HG03354 (cell line): Measurements from ENCODE around the gene RPL38.
A peak's percentile ranks its signal among the peaks of the same experiment; 100 is the strongest.

ENCODE experiments used
- ATAC-seq: cut with Tn5 transposase; IDR thresholded peaks from one replicate; pipeline ENCODE4 v1.9.1; 2021; ENCODE audit warnings: mild to moderate bottlenecking; ENCODE audit not compliant: unreplicated experiment, poor library complexity, severe bottlenecking

The RPL38 gene

DNA sequence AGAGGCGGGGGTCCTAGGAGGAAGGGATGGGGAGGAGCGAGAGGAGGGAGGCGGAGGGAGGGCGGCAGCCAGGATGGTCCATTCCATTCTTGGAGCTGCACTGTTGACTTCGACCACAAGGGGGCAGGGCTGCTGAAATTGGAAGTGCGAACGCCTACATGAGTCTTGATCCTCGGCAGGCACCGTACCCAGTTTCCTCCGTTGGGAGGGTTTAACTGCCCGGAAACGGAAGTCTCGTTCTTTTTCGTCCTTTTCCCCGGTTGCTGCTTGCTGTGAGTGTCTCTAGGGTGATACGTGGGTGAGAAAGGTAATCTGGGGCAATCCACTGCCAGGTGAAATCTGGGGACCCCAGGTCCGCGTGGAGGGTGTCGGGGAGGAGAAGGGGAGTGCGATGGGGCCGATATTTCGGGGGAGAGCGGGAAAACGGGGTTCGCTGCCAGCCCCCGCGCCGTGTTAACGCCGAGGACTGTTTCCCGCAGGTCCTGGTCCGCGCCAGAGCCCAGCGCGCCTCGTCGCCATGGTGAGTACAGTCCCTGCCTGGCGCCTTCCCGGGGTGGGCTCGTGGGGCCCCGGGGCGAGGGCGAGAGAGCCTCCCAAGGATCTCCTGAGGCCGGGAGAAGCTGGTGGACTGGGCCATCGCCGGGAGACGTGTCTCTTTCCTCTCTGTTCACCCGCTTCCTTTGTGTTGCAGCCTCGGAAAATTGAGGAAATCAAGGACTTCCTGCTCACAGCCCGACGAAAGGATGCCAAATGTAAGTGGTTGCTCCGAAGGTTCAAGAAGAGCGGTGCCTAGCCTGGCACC, at the start of gene RPL38:
RPL38 (plus strand) TSS at position 240 of the 802 bp plus-strand sequence; CDS start at position 518, 278 bp downstream.
- peak; percentile 80 for ATAC-seq

DNA sequence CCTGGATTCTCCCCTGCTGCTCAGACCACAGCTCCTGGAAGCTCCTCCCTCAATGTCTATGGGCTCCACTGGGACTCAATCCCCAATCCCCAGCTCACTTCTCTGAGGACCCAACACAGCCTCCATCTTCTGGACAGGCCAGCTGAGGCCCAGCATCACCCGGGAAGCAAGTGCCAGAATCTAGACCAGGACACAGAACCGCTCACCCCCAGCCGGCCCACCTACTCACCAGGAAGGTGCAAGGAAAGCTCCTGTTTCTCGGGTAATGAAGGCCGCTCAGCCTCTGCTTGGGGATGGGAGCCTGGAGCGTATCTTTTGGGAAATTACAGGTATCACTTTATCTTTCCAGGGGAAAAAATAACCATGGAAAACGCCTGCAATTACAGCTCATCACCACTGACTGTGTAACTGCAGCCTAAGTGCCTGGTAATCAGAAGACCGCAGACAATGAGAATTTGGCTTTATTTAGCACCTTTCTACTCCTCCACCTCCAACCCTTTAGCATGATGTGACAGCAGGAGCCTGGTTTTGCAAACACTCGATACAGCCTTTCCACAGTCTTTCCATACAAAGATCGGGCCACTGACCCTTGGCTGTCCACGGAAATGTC, 49.6 kb upstream of the RPL38 start:
- no peak for ATAC-seq

- ATAC-seq: no peak
Measured at GRCh38 chr17:74156878-74157277, 46.6 kb upstream of the RPL38 start.

- no peak for ATAC-seq
Measured at GRCh38 chr17:74157366-74157765, 46.1 kb upstream of the RPL38 start.

- ATAC-seq: no peak
Measured at GRCh38 chr17:74158761-74159160, 44.7 kb upstream of the RPL38 start.

GRCh38 chr17:74159226-74159840, 44.1 kb upstream of the RPL38 start:
- ATAC-seq: no peak

DNA sequence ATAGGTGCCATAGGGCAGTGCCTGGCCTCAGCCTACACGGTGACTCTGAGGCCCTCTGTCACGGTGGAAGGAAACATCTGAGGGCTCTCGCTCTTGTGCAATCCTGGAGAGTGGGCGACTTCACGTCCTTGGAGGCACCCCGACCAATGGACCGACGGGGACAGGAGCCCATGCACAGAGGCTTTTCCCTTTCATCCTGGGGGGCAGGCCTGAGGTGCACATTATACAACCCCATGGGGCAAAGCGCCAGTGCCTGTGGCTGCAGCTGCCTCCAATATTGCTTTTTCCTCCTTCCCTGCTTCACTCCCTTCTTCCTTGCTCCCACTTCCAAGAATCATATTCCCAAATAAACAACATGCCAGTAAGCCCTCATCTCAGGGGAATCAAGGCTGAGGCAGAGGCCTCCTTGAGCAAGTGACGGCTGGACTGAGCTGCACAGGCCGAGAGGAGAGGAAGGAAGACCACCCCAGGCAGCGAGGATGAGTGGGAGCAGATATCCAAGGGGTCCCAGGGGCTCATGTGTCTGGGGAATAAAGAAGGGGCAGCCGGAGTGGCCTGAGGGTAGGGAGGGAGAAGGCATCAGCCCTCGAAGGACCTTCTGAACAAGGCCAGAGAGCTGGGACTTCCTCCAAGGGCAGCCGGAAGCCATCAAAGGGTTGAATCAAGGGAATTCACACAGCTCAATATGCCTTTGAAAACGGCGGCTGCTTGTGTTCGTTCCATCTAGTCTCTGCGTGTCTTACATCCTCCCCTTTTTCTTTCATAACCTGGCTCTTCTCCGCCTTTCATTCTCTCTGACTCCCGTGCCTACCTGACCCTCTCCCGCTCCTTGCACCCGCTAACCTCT, 42.6 kb upstream of the RPL38 start:
- no peak for ATAC-seq

DNA sequence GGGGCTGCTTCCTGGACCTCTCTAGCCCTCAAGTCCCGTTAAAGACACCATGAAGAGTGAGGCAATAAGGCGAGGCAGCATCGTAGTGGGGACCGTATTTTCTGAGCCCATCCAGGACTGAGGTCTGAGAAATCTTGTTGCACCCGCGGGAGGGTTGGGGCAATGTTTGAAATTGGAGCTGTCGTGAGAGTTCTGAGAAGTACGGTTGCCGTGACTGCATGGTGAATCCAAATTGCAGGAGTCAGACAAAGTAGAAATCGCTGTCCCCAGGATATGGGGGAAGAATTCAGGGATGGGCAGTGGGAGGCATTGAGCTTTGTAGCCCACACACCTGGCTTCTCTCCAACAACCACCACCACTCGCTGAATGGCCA, 42.0 kb upstream of the RPL38 start:
- no peak for ATAC-seq

GRCh38 chr17:74163271-74163821, 40.1 kb upstream of the RPL38 start:
- no peak for ATAC-seq

GRCh38 chr17:74163836-74164235, 39.6 kb upstream of the RPL38 start:
- no peak for ATAC-seq

DNA sequence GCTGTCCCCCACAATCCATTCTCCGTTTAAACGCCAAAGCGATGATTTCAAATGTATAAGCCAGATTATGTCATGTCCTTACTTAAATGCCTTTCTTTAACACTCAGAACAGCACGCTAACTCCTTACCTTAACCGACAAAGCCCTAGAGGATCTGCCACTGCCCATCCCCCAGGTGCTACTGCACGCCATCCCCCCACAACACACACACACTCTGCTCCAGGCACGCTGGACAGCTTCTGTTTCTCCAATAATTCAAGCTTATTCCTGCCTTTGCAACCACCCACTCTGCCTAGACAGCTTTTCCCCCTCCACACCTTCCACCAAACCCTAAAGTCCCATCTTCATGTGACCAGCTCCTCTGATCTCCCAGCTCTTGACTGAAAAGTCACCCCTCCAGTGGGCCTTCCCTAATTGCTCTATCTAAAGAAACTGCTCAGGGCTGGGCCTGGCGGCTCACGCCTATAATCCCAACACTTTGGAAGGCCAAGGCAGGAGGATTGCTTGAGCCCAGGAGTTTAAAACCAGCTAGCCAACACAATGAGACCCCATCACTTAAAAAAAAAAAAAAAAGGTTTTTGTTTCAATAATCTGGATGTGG, 38.9 kb upstream of the RPL38 start:
- no peak for ATAC-seq

GRCh38 chr17:74165797-74166365, 37.6 kb upstream of the RPL38 start:
- no peak for ATAC-seq

- no peak for ATAC-seq
Measured at GRCh38 chr17:74170924-74171323, 32.6 kb upstream of the RPL38 start.

DNA sequence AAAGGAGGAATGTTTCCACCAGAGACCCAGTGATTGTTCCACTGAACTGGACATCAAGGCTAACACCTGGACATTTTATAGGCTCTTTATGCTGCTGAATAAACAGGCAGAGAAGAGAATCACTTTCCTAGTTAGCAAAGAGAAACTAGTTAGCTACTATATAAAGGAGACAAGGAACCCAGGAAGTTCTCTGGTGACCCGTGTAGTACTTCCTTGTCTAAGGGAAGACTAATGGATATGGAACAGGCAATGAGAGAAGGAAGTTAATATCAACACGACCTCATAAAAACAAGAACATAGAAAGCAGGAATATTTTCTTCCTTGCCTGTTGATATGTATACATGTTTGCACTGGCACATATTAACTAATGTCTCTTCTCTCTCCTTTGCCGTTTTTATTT, 30.8 kb upstream of the RPL38 start:
- no peak for ATAC-seq

DNA sequence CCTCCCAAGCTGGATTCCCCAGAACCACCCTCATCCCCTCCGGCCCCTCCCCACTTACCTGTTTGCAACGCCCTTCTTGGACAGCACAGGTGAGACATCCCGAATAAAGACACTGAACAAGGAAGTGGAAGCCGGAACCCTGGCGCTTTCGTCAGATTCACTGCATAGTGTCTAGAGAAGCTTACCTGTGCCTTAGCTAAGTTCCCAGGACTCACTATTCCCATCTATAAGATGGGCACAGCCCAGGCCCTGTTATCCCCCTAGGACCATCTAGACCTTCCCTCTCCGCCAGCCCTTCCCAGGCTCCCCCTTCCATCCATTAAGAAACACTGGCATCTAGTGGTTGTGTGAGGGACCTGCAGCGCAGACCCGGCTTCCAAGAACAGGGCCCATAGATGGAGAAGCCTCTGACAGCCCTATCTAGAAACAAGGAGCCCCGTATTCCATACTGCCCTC, 26.9 kb upstream of the RPL38 start:
- ATAC-seq: peak; percentile 62

- no peak for ATAC-seq
Measured at GRCh38 chr17:74177018-74177450, 26.4 kb upstream of the RPL38 start.

GRCh38 chr17:74179576-74179975, 23.9 kb upstream of the RPL38 start:
- ATAC-seq: no peak

DNA sequence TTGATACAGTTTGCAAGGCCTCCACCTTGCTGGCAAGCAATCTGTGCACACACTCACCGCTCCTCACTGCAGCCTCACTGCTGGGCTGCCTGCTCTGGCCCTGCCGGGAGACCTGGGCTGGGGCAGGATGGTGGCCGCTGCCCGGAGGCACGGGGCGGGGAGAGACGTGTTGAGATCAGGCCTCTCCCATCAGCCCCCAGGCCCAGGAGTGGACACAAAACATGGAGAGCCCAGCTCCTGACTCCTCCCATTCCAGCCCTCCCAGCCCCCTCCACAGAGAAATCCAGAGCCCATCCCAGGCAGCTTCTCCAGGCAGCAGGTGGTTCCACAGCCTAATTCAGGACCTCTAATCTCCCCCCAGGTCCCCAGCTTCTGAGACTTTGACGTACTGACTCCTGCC, 23.1 kb upstream of the RPL38 start:
- ATAC-seq: no peak

DNA sequence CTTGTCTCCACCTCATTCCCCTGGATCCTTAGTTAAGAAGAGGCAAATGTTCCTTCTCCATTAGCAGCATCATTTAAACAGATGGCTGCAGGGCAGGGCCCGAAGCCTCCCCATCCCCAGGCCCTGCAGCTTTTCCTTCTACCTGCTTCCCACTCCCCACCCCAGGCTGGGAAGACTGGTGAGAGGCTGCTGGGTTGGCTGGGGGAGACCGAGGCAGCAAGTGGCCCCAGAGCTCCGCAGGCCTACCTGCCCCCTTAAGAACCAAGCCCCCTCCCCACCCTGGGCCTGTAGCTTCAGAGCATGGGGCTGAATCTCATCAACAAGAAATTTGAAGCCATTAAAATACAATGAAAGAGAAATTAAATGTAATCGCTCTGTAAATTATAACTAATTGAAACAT, 22.1 kb upstream of the RPL38 start:
- ATAC-seq: no peak
